Tibial nerve (tissue), 4 donors: Measurements from ENCODE around the gene GINS1.

Experiments
- CTCF ChIP-seq, 5 experiments: fragments of 200-600 bp in 3 of 5; fragments of 450-650 bp in 2 of 5; sonication (generic) in 3 of 5; IDR thresholded peaks; one replicate each; pipeline ENCODE4 v1.5.1; 2016 to 2019; ENCODE audit warnings: antibody characterized with exemption in 5 of 5, mild to moderate bottlenecking in 3 of 5, moderate library complexity in 2 of 5
- EP300 ChIP-seq, 2 donors: sonication (generic); formaldehyde crosslinking; IDR thresholded peaks; one replicate each; pipeline ENCODE4 v1.6.1; 2017; ENCODE audit warnings: antibody characterized with exemption in 2 of 2, mild to moderate bottlenecking in 1 of 2
- POLR2A ChIP-seq, 2 donors: fragments of 450-650 bp; IDR thresholded peaks; one replicate each; pipeline ENCODE4 v1.6.1; 2017; ENCODE audit warnings: antibody characterized with exemption in 2 of 2, mild to moderate bottlenecking in 2 of 2, moderate library complexity in 2 of 2

GRCh38 chr20:25444556-25444955 lies 37.1 kb downstream of the GINS1 start:
- no peak for TF ChIP-seq CTCF (IDR thresholded peaks at IDR 0.05)
- no peak for TF ChIP-seq EP300 (IDR thresholded peaks at IDR 0.05)
- TF ChIP-seq POLR2A (IDR thresholded peaks at IDR 0.05) = no peak
